GM21390 (cell line): Measurements from ENCODE around the gene C16orf87.
"Not testable (repeated sequence)": the region's sequence is repeated elsewhere in the genome, so short reads cannot be mapped to it uniquely, and the experiment has no call there.

Source experiments
- ATAC-seq: cut with Tn5 transposase; IDR thresholded peaks from one replicate; pipeline ENCODE4 v1.9.1; 2021; ENCODE audit not compliant: unreplicated experiment

Gene C16orf87

GRCh38 chr16:46801428-46802049 is 29.4 kb downstream of the C16orf87 start:
- ATAC-seq: no peak

DNA sequence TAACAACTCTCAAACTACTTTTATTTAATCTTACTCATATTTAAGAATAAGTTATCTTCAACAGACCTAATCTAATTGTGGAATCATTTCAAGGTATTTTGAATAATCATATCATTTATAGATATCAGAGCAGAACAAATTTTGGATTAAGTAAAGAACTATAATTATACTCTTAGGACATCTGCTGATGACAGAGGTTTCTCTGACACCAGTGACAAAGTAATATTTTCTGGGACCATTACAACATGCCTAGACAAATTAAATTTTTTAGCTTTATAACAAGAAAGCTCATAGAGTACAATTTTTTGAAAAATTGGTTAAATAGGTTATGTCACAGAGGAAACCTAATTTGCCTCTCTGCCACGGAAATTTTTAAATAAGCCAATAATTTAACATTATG is 30.5 kb downstream of the C16orf87 start:
- no peak for ATAC-seq

GRCh38 chr16:46797501-46797900 is 33.5 kb downstream of the C16orf87 start:
- ATAC-seq: no peak

- ATAC-seq: no peak
Measured at GRCh38 chr16:46796764-46797269, 34.2 kb downstream of the C16orf87 start.

DNA sequence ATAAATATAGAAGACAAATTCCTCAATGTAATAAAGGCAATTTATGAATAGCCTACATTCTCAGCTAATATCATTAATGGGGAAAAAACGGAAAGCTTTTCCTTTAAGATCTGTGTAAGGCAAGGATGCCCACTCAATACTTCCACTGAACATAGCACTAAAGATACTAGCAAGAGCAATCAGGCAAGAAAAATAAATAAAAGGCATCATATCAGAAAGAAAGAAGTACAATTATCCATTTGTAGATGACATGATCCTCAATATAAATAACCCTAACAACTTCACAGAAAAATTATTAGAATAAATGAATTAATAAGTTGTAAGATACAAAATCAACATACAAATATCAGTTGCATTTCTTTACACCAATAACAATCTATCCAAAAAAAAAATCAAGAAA is 37.1 kb downstream of the C16orf87 start:
- ATAC-seq: no peak

- no peak for ATAC-seq
Measured at GRCh38 chr16:46790599-46791270, 40.2 kb downstream of the C16orf87 start.

DNA sequence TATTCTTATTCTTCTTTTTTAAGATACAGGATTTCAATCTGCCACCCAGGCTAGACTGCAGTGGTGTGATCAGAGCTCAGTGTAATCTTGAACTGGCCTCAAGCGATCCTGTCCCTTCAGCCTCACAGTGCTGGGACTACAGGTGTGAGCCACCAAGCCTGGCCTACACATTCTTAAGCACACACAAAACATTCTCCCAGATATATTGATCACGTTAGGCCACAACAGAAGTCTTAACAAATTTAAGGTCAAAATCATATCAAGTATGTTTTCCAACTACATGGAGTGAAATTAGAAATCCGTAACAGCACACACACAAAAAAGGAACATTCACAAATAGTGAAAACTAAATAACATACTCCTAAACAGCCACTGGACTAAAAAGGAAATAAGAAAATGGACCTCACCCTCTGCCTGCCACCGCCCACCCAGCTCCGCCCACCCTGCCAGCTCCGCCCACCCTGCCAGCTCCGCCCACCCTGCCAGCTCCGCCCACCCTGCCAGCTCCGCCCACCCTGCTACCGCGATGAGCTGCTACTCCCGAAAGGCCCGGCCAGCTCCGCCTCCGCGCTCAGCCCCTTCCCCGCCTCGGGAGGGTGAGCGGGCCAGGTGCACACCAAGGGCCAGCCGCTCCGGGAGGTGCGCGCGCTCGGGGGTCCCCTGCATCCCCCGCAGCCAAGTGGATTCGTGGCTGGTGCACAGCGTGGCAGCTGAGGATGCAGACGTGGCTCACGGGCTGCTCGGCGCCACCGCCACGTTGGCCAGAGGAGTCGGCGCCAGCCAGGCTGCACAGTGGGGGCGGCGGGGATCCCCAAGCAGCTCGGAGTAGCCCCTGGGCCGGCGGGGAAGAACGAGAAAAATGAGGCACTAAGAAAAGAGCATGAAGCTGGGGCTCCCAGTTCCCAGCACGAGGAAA is 41.2 kb downstream of the C16orf87 start:
- ATAC-seq: peak; percentile 76

DNA sequence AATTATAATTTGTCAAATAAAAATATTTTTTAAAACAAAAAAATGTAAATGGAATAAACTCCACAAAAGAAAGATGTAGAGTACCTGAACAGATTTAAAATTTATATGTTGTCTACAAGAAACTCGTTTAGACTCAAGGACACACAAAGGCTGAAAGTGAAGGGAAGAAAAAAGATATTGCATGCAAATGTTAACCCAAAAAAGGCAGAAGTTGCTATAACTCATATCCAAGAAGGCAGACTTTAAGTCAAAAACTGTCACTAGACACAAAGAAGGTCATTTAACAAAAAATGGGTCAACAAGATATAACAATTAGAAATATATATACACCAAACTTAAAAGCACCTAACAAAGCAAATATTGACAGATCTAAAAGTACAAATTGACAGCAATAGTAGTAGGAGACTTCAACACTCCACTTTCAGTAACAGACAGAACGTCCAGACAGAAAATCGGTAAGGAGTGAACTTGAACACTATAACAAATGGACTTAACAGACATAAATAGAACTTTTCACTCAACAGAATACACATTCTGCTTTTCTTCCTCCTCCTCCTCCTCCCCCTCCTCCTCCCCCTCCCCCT is 42.0 kb downstream of the C16orf87 start:
- no peak for ATAC-seq

GRCh38 chr16:46787909-46788308 is 43.1 kb downstream of the C16orf87 start:
- ATAC-seq: peak; percentile 38

GRCh38 chr16:46785076-46785845 is 45.7 kb downstream of the C16orf87 start:
- ATAC-seq: no peak

DNA sequence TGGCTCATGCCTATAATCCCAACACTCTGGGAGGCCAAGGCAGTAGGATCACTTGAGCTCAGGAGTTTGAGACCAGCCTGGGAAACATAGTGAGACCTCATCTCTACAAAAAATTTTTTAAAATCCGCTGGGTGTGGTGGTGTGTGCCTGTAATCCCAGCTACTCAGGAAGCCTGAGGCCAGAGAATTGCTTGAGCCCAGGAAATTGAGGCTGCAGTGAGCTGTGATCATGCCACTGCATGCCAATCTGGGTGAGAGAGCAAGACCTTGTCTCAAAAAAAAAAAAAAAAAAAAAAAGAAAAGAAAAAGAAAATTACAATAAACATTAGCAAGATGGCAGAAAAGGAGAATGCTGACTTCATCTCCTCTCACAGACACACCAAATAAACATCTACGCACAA is 46.4 kb downstream of the C16orf87 start:
- ATAC-seq: not testable (repeated sequence)

DNA sequence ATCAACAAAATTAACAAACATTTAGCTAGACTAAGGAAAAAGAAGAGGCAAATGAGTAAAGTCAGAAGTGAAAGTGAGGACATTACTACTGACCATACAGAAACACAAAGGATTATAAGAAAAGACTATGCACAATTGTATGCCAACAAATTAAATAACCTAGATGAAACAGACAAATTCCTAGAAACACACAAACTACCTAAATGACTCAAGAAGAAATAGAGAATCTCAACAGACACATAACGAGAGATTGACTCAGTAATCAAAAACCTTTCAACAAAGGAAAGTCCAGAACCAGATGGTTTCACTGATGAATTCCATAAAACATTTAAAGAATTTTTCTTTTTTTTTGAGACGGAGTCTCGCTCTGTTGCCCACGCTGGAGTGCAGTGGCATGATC is 47.2 kb downstream of the C16orf87 start:
- no peak for ATAC-seq

DNA sequence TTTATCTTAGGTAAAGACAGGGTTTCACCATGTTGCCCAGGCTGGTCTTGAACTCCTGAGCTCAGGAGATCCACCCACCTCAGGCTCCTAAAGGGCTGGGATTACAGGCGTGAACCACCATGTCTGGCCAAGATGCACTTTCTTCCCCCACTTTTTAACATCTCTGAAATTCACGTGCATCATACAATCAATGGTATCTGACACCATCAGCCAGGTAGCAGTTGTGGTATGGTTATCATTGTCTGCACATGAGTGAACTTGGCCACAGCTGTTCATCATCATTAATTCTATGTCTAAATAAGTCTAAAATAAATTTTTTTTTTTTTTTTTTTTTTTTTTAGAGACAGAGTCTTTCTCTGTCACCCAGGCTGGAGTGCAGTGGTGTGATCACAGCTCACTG is 48.7 kb downstream of the C16orf87 start:
- ATAC-seq: no peak

- no peak for ATAC-seq
Measured at GRCh38 chr16:46777804-46778203, 53.2 kb downstream of the C16orf87 start.

DNA sequence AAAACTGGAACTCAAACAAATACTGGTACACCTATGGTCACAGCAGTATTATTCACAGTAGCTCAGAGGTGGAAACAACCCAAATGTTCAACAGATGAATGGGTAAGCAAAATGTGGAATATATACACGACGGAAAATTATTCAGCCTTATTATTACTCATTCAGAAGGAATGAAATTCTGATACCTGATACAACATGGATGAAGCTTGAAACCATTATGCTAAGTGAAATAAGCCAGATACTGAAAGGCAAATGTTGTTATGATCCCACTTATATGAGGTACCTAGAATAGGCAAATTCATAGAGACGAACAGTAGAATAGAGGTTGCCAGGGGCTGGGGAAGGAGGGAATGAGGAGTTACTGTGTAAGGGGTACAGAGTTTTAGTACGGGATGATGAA is 55.8 kb downstream of the C16orf87 start:
- ATAC-seq: no peak

DNA sequence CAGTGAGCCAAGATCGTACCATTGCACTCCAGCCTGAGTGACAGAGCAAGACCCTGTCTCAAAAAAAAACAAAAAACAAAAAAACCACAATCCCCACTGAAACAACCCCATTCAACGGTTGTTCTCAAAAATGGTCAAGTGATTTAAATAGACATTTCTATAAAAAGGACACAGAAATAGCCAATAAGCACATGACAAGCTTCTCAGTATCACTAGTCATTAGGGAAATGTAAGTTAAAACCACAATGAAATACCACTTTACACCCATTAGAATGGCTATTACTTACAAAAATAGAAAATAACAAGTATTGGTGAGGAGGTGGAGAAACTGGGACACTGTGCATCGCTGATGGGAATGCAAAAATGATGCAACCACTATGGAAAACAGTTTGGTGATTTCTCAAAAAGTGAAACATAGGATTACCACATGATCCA is 56.2 kb downstream of the C16orf87 start:
- ATAC-seq: peak; percentile 85

- no peak for ATAC-seq
Measured at GRCh38 chr16:46772463-46772862, 58.5 kb downstream of the C16orf87 start.

DNA sequence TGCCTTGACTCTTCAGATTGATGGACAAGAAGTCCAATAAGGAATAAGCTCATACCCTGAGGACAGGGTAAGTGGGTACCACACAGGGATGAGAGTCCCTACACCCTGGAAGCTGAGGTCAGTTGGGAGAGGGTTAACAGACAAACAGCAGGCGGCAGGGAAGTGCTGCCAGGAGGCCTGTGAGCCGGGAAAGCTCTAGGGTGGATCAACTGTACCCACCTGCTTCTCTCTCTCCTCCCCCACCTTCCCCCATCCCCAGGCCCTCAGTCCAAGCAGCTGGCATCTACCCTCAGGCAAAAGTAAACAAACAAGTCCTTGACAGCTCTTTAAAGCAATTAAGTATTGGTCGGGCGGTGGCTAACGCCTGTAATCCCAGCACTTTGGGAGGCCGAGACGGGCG is 62.2 kb downstream of the C16orf87 start:
- no peak for ATAC-seq

DNA sequence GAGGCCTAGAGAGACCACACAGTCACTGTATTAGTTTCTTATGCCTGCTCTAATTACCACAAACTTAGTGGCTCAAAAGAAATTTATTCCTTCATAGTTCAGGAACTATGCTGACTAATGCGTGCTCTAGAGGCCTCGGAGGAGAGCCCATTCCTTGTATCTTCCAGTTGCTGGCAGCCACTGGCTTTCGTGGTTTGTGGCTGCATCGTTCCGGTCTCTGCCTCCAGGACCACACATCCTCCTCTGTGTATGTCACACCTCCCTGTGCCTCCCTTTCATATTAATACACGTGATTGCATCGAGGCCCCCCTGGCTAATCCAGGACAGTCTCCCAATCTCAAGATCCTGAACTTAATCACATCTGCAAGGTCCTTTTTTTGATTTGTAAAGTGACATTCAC is 65.9 kb downstream of the C16orf87 start:
- ATAC-seq: no peak

GRCh38 chr16:46763147-46763546 is 67.8 kb downstream of the C16orf87 start:
- no peak for ATAC-seq
